Gastroesophageal sphincter (tissue), 4 donors: Measurements from ENCODE around the gene ARL5C. TPM values are rescaled to one million over a fixed set of nuclear protein-coding genes. Genes with fewer than 3 reads are reported as not detected.
A peak's percentile ranks its signal among the peaks of the same experiment; 100 is the strongest.

Experiments used
- ATAC-seq: fragments of 150-250 bp; one replicate; pipeline ENCODE4 v1.9.1; 2016; ENCODE audit warnings: mild to moderate bottlenecking, moderate library complexity
- H3K27ac ChIP-seq, 4 donors: fragments of 200-600 bp; sonication (generic) in 3 of 4; 1 replicate in 3 of 4; 2 replicates in 1 of 4; pipeline ENCODE4 v1.5.1; 2016 to 2019
- H3K27me3 ChIP-seq: fragments of 200-600 bp; sonication (generic); one replicate; pipeline ENCODE4 v1.5.1; 2019
- H3K36me3 ChIP-seq, 2 donors: fragments of 200-600 bp; sonication (generic); one replicate each; pipeline ENCODE4 v1.5.1; 2019; ENCODE audit warnings: control low read depth in 1 of 2
- H3K4me1 ChIP-seq, 3 donors: fragments of 200-600 bp; sonication (generic); 1 replicate in 2 of 3; 2 replicates in 1 of 3; pipeline ENCODE4 v1.5.1; 2016 to 2019; ENCODE audit warnings: control low read depth in 2 of 3
- H3K4me3 ChIP-seq, 2 donors: fragments of 200-600 bp; sonication (generic); one replicate each; pipeline ENCODE4 v1.5.1; 2019; ENCODE audit warnings: mild to moderate bottlenecking in 1 of 2, moderate library complexity in 1 of 2
- H3K9me3 ChIP-seq, 3 donors: fragments of 200-600 bp; sonication (generic); one replicate each; pipeline ENCODE4 v1.5.1; 2017 to 2019; ENCODE audit warnings: control low read depth in 2 of 3
- CTCF ChIP-seq, 4 experiments: fragments of 200-600 bp in 2 of 4; fragments of 450-650 bp in 2 of 4; sonication (generic) in 1 of 4; IDR thresholded peaks; one replicate each; pipeline ENCODE4 v1.5.1; 2017 to 2019; ENCODE audit warnings: antibody characterized with exemption in 4 of 4, mild to moderate bottlenecking in 2 of 4, moderate library complexity in 2 of 4
- EP300 ChIP-seq: sonication (generic); formaldehyde crosslinking; IDR thresholded peaks from one replicate; pipeline ENCODE4 v1.6.1; 2017; ENCODE audit warnings: antibody characterized with exemption, mild to moderate bottlenecking
- POLR2A ChIP-seq, 2 donors: fragments of 450-650 bp; IDR thresholded peaks; one replicate each; pipeline ENCODE4 v1.6.1; 2017; ENCODE audit warnings: antibody characterized with exemption in 2 of 2, mild to moderate bottlenecking in 2 of 2, moderate library complexity in 1 of 2
- POLR2AphosphoS5 ChIP-seq: sonication (generic); formaldehyde crosslinking; IDR thresholded peaks from one replicate; pipeline ENCODE4 v1.6.1; 2017; ENCODE audit warnings: antibody characterized with exemption
- WGBS, 2 donors: methylation state at CpG; one replicate each; pipeline ENCODE4 v1.1.5; 2018; ENCODE audit warnings: low coverage in 1 of 2; 5-methylcytosine and 5-hydroxymethylcytosine counted together
- total RNA-seq, 4 donors: library from RNA; depleted of rRNA; stranded (reverse); fragments of >200 nt; gene quantifications; one replicate each; pipeline ENCODE4 v1.1.0, GENCODE V29; 2016

Gene ARL5C
- total RNA-seq, 4 donors from 2014 or later: not detected

- no peak for ATAC-seq
- TF ChIP-seq POLR2A (IDR thresholded peaks at IDR 0.05) (no peak), CTCF (IDR thresholded peaks at IDR 0.05) (no peak), POLR2AphosphoS5 (no peak), EP300 (no peak)
- Histone ChIP-seq H3K27me3 (peaks cover 21% of the 10 kb centered on the region), H3K27ac (no peak overlapping the region), H3K4me1 (peaks cover 0 to 37% (median 16%) of the 10 kb centered on the region in 3 donors), H3K4me3 (no peak overlapping the region), H3K9me3 (no peaks in the 10 kb centered on the region), H3K36me3 (no peaks in the 10 kb centered on the region)
- WGBS, 2 donors: 55 to 80% methylated on average over 1 to 2 of the region's 2 CpGs
Measured at GRCh38 chr17:39155654-39156053, 10.3 kb downstream of the ARL5C start.

GRCh38 chr17:39153599-39154051 lies 12.3 kb downstream of the ARL5C start:
- peak; percentile 56 for TF ChIP-seq POLR2AphosphoS5
- no peak for TF ChIP-seq POLR2A (IDR thresholded peaks at IDR 0.05)
- TF ChIP-seq EP300: no peak
- peak in 3 of 4 experiments; percentile 18 to 49 (median 27) for TF ChIP-seq CTCF (IDR thresholded peaks at IDR 0.05)
- Histone ChIP-seq H3K36me3 (no peaks in the 10 kb centered on the region), H3K4me3 (peak overlapping the region; percentile 49 to 67), H3K27me3 (peaks cover 29% of the 10 kb centered on the region), H3K9me3 (no peaks in the 10 kb centered on the region), H3K4me1 (peaks cover 0 to 47% (median 20%) of the 10 kb centered on the region in 3 donors), H3K27ac (peak overlapping the region; percentile 62 to 90 (median 86))
- ATAC-seq: peak; percentile 87
- WGBS, 2 donors: 0% methylated on average over 15 to 16 of the region's 16 CpGs

GRCh38 chr17:39151943-39152818 lies 13.8 kb downstream of the ARL5C start:
- H3K4me1 ChIP-seq: peaks cover 0 to 47% (median 20%) of the 10 kb centered on the region in 3 donors
- no peaks in the 10 kb centered on the region for H3K9me3 ChIP-seq
- WGBS, 2 donors: 15 to 16% methylated on average over 6 to 19 of the region's 25 CpGs
- peak overlapping the region; percentile 49 to 67 for H3K4me3 ChIP-seq
- TF ChIP-seq CTCF (IDR thresholded peaks at IDR 0.05) (no peak), EP300 (no peak), POLR2AphosphoS5 (no peak), POLR2A (IDR thresholded peaks at IDR 0.05) (no peak)
- no peak for ATAC-seq
- peaks cover 36% of the 10 kb centered on the region for H3K27me3 ChIP-seq
- no peaks in the 10 kb centered on the region for H3K36me3 ChIP-seq
- peak overlapping the region in 3 of 4 donors; percentile 65 to 90 (median 85) for H3K27ac ChIP-seq

- Histone ChIP-seq H3K4me1 (peaks cover 0 to 47% (median 20%) of the 10 kb centered on the region in 3 donors), H3K27ac (peak within 1 kb of the TSS in 3 of 4 donors; percentile 65 to 90 (median 85)), H3K9me3 (no peaks in the 10 kb centered on the region), H3K36me3 (no peaks in the 10 kb centered on the region), H3K4me3 (peak within 1 kb of the TSS; percentile 49 to 67), H3K27me3 (peaks cover 34% of the 10 kb centered on the region)
- WGBS, 2 donors: 2% methylated on average over 10 of the region's 68 CpGs; no CpG with 5 or more reads in 1 of the 2 donors
- no peak for ATAC-seq
- TF ChIP-seq CTCF (IDR thresholded peaks at IDR 0.05) (no peak), EP300 (no peak), POLR2A (IDR thresholded peaks at IDR 0.05) (no peak), POLR2AphosphoS5 (no peak)
Measured at GRCh38 chr17:39151150-39151942, 14.6 kb downstream of the ARL5C start, which contains the start of gene PLXDC1. TSS of gene PLXDC1 (minus strand) at chr17:39151637. CDS start at chr17:39151437, 200 bp downstream.
